ENCODE data around the gene SSNA1. TPM values are rescaled to one million over a fixed set of nuclear protein-coding genes. Genes with fewer than 3 reads are reported as not detected.

Gene SSNA1
- total and polyA plus RNA-seq, 9 of the 15 experiments (the other 6 are each of a cell fraction or from before 2014, with no cell fraction given): 1.9 to 130 (median 57.1) TPM

- TF ChIP-seq ZBTB40 (IDR thresholded peaks at IDR 0.05) (peak; percentile 84), ZBTB40 (CRISPR knock-in tag; IDR thresholded peaks at IDR 0.05) (no peak), ZNF444 (CRISPR knock-in tag; IDR thresholded peaks at IDR 0.05) (no peak), POLR2G (IDR thresholded peaks at IDR 0.05; ENCODE audit: low read depth, low read length) (peak; percentile 82), RBM15 (IDR thresholded peaks at IDR 0.05; ENCODE audit: insufficient read depth, low read length) (no peak), TRIM28 (IDR thresholded peaks at IDR 0.05) (0 out of 2 replicates have a peak, but pooled peaks have one; percentile 16), SREBF2 (CRISPR knock-in tag; IDR thresholded peaks at IDR 0.05) (no peak), NR2F6 (CRISPR knock-in tag; IDR thresholded peaks at IDR 0.05) (no peak), SNIP1 (IDR thresholded peaks at IDR 0.05; ENCODE audit: low read depth) (no peak), MXD1 (CRISPR knock-in tag; IDR thresholded peaks at IDR 0.05; ENCODE audit: borderline replicate concordance, poor library complexity, severe bottlenecking) (no peak), ZNF398 (CRISPR knock-in tag; IDR thresholded peaks at IDR 0.05) (no peak), ID3 (CRISPR knock-in tag; IDR thresholded peaks at IDR 0.05) (no peak), ID3 (tag; IDR thresholded peaks at IDR 0.05) (0 out of 2 replicates have a peak, but pooled peaks have one; percentile 21)
These were observed 29.1 kb downstream of the SSNA1 start (continued) for GRCh38 chr9:137217276-137218211.
